HCT116 (cell line): ENCODE data around the gene PYY. TPM values are rescaled to one million over a fixed set of nuclear protein-coding genes. Genes with fewer than 3 reads are reported as not detected.

ENCODE experiments used
- ATAC-seq: fragments of 200-7000 bp; cut with Tn5 transposase; 2 replicates; pipeline ENCODE4 v1.9.1; 2020; ENCODE audit warnings: mild to moderate bottlenecking, moderate library complexity
- BruUV-seq: library from RNA; stranded (reverse); fragments of 400-500 nt; replicated peaks from 2 replicates; lab custom pipeline; 2021; lab: Mats Ljungman, UMichigan
- CTCF ChIA-PET: fragments of 300-600 bp; sonication (Branson Sonifier 250); formaldehyde crosslinking; loops from one replicate; lab custom pipeline; 2021; ENCODE audit warnings: antibody characterized with exemption; lab: Charles Lee
- POLR2A ChIA-PET: fragments of 300-600, 350-600 bp; sonication (Branson Sonifier 250); formaldehyde crosslinking; loops from one replicate; lab custom pipeline; 2021; ENCODE audit warnings: antibody characterized with exemption; lab: Charles Lee
- RAD21 ChIA-PET, 2 experiments: fragments of 300-600 bp; sonication (Branson Sonifier 250); formaldehyde crosslinking; loops; one replicate each; lab custom pipeline; 2023; ENCODE audit warnings: low total read pairs in 2 of 2; ENCODE audit not compliant: uncharacterized antibody in 2 of 2, unreplicated experiment in 2 of 2, low non-redundant PET in 1 of 2; lab: Charles Lee
- DNase-seq: peaks from one replicate; pipeline ENCODE4 v3.0.0-alpha.2; 2010; ENCODE audit warnings: low read depth, low spot score
- H2AFZ ChIP-seq: fragments of 200-600 bp; shearing (Covaris generic), sonication (generic); 2 replicates; pipeline ENCODE4 v1.6.1; 2017; ENCODE audit warnings: low read depth, mixed run types, mixed read lengths, antibody characterized with exemption, low read length; ENCODE audit not compliant: poor library complexity, severe bottlenecking
- H3K27ac ChIP-seq: 2 replicates; pipeline ENCODE4 v1.5.1; 2012; ENCODE audit warnings: low read depth, low read length
- H3K27me3 ChIP-seq: fragments of 200-600 bp; sonication (generic); 2 replicates; pipeline ENCODE4 v1.6.1; 2016; ENCODE audit warnings: mixed run types, low read length, mixed read lengths; ENCODE audit not compliant: insufficient read depth
- H3K36me3 ChIP-seq, 2 experiments: fragments of 200-500 bp in 1 of 2; fragments of 200-600 bp in 1 of 2; sonication (Bioruptor generic) in 1 of 2; sonication (generic) in 1 of 2; 2 replicates each; pipeline versions ENCODE4 v1.5.1 to v1.6.1; 2014 to 2016; ENCODE audit warnings: low read length in 2 of 2, inconsistent platforms in 1 of 2, mixed read lengths in 1 of 2, mixed run types in 1 of 2; ENCODE audit not compliant: insufficient read depth in 2 of 2, control insufficient read depth in 1 of 2
- H3K4me1 ChIP-seq, 2 experiments: fragments of 200-600 bp in 1 of 2; sonication (generic) in 1 of 2; 2 replicates each; pipeline versions ENCODE4 v1.5.1 to v1.6.1; 2012 to 2017; ENCODE audit warnings: low read length in 2 of 2, inconsistent platforms in 1 of 2, mild to moderate bottlenecking in 1 of 2, mixed read lengths in 1 of 2, mixed run types in 1 of 2, moderate library complexity in 1 of 2; ENCODE audit not compliant: insufficient read depth in 2 of 2, control insufficient read depth in 1 of 2
- H3K4me2 ChIP-seq: fragments of 200-600 bp; sonication (generic); 2 replicates; pipeline ENCODE4 v1.6.1; 2017; ENCODE audit warnings: mixed run types, low read length, mixed read lengths
- H3K4me3 ChIP-seq, 2 experiments: fragments of 200-600 bp in 1 of 2; sonication (generic) in 1 of 2; replicated peaks in 1 of 2; 2 replicates each; pipeline ENCODE4 v1.5.1; 2011 to 2016; ENCODE audit warnings: low read length in 2 of 2, control low read depth in 1 of 2, low read depth in 1 of 2, mild to moderate bottlenecking in 1 of 2, mixed read lengths in 1 of 2, mixed run types in 1 of 2
- H3K79me2 ChIP-seq: fragments of 200-600 bp; sonication (generic); 2 replicates; pipeline ENCODE4 v1.6.1; 2017; ENCODE audit warnings: mild to moderate bottlenecking, mixed run types, low read length, moderate library complexity, mixed read lengths; ENCODE audit not compliant: insufficient read depth
- H3K9ac ChIP-seq: fragments of 200-600 bp; sonication (generic); 2 replicates; pipeline ENCODE4 v1.6.1; 2016; ENCODE audit warnings: low read length, mixed read lengths
- H3K9me2 ChIP-seq: fragments of 200-600 bp; sonication (generic), shearing (Covaris generic); 2 replicates; pipeline ENCODE4 v1.6.1; 2017; ENCODE audit warnings: mixed run types, mild to moderate bottlenecking, moderate library complexity; ENCODE audit not compliant: insufficient read depth
- H3K9me3 ChIP-seq, 2 experiments: fragments of 200-500 bp in 1 of 2; fragments of 200-600 bp in 1 of 2; sonication (Bioruptor generic) in 1 of 2; sonication (generic) in 1 of 2; 2 replicates each; pipeline ENCODE4 v1.6.1; 2014 to 2017; ENCODE audit warnings: low read length in 2 of 2, mixed read lengths in 2 of 2, inconsistent platforms in 1 of 2, low read depth in 1 of 2, mild to moderate bottlenecking in 1 of 2, mixed run types in 1 of 2, moderate library complexity in 1 of 2; ENCODE audit not compliant: control insufficient read depth in 1 of 2, insufficient read depth in 1 of 2
- H4K20me1 ChIP-seq: fragments of 200-600 bp; sonication (generic), shearing (Covaris generic); 2 replicates; pipeline ENCODE4 v1.6.1; 2017; ENCODE audit warnings: mixed run types, mild to moderate bottlenecking, moderate library complexity; ENCODE audit not compliant: insufficient read depth
- CTCF ChIP-seq, 3 experiments: fragments of 200-600 bp in 1 of 3; sonication (generic) in 1 of 3; IDR thresholded peaks in 2 of 3; conservative IDR thresholded peaks in 1 of 3; 2 replicates each; pipeline ENCODE4 v1.5.1; 2012 to 2017; ENCODE audit warnings: low read depth in 2 of 3, low read length in 2 of 3, antibody characterized with exemption in 1 of 3, borderline replicate concordance in 1 of 3, control low read depth in 1 of 3, mild to moderate bottlenecking in 1 of 3, mixed read lengths in 1 of 3, mixed run types in 1 of 3, moderate library complexity in 1 of 3; ENCODE audit not compliant: insufficient read depth in 1 of 3
- ELF1 ChIP-seq: IDR thresholded peaks from 2 replicates; pipeline ENCODE4 v1.6.1; 2012; ENCODE audit warnings: low read depth, borderline replicate concordance
- EZH2 ChIP-seq: fragments of 200-600 bp; sonication (generic); IDR thresholded peaks from 2 replicates; pipeline ENCODE4 v1.6.1; 2017; ENCODE audit warnings: antibody characterized with exemption, mixed run types
- FOSL1 ChIP-seq: IDR thresholded peaks from 2 replicates; pipeline ENCODE4 v1.6.1; 2012; ENCODE audit warnings: low read depth
- JUND ChIP-seq: IDR thresholded peaks from 2 replicates; pipeline ENCODE4 v1.6.1; 2012
- MAX ChIP-seq: IDR thresholded peaks from 2 replicates; pipeline ENCODE4 v1.6.1; 2012
- RAD21 ChIP-seq: IDR thresholded peaks from 2 replicates; pipeline ENCODE4 v1.6.1; 2012; ENCODE audit warnings: low read depth, mild to moderate bottlenecking
- SRF ChIP-seq: IDR thresholded peaks from 2 replicates; pipeline ENCODE4 v1.6.1; 2012; ENCODE audit warnings: low read depth
- TCF7L2 ChIP-seq: IDR thresholded peaks from 2 replicates; pipeline ENCODE4 v1.7.0; 2011; ENCODE audit warnings: borderline replicate concordance, inconsistent platforms; ENCODE audit not compliant: insufficient read depth, insufficient read length; ENCODE audit errors: extremely low read depth
- ZNF274 ChIP-seq: fragments of 200-500 bp; sonication (Bioruptor generic); IDR thresholded peaks from 2 replicates; pipeline ENCODE4 v1.6.1; 2014; ENCODE audit warnings: mild to moderate bottlenecking, low read depth, low read length, inconsistent platforms
- intact Hi-C: fragments of 100-400 bp; cut with micrococcal nuclease; formaldehyde crosslinking; loops from 2 replicates; pipeline ENCODE4 v1.10.0; 2022
- total RNA-seq: library from RNA; stranded (reverse); gene quantifications from one replicate; pipeline ENCODE4 v1.2.1, GENCODE V29; 2021; ENCODE audit not compliant: unreplicated experiment

PYY gene
- total RNA-seq, 1 experiment from 2014 or later: 0.52 TPM

- Histone ChIP-seq H3K36me3 (no peaks in the 10 kb centered on the region), H3K4me1 (peaks cover 0 to 3% of the 10 kb centered on the region in 2 experiments; a peak in 1 of 4 replicates), H2AFZ (no peak overlapping the region), H3K4me3 (no peak overlapping the region), H3K27me3 (no peaks in the 10 kb centered on the region), H3K4me2 (no peak overlapping the region), H3K27ac (no peak overlapping the region), H3K9ac (no peak overlapping the region), H3K9me2 (no peaks in the 10 kb centered on the region), H3K9me3 (no peaks in the 10 kb centered on the region), H3K79me2 (no peaks in the 10 kb centered on the region), H4K20me1 (no peaks in the 10 kb centered on the region)
- ATAC-seq (no peak), DNase-seq (no peak)
- ChIA-PET CTCF (interaction anchor here (1.8 kb wide), 1 partner anchor 27 kb away, joined by 5 read pairs; no protein-coding TSS in a partner anchor), POLR2A (interaction anchor here (1.0 kb wide), 1 partner anchor 13 kb away, joined by 3 read pairs; no protein-coding TSS in a partner anchor), RAD21 (no interaction called here)
- TF ChIP-seq CTCF (IDR thresholded peaks at IDR 0.05 in 2 of 3, conservative IDR thresholded peaks at IDR 0.05 in 1 of 3; ENCODE audit: borderline replicate concordance in 1 of 3, insufficient read depth in 1 of 3, low read depth in 2 of 3, low read length in 2 of 3) (0 out of 6 replicates have a peak, but pooled peaks of 1 of the 3 experiments have one; percentile 6), TCF7L2 (no peak)
- no TSS peak for BruUV-seq
- intact Hi-C loops: no loop called here
These were observed 37.4 kb downstream of the PYY start for GRCh38 chr17:43916385-43916784.

GRCh38 chr17:43915559-43915958 lies 38.2 kb downstream of the PYY start:
- BruUV-seq: no TSS peak
- H3K79me2 ChIP-seq: no peaks in the 10 kb centered on the region
- H3K4me2 ChIP-seq: no peak overlapping the region
- H2AFZ ChIP-seq: no peak overlapping the region
- H3K9ac ChIP-seq: no peak overlapping the region
- H3K9me3 ChIP-seq: no peaks in the 10 kb centered on the region
- no peak for ATAC-seq
- H3K27ac ChIP-seq: no peak overlapping the region
- no peaks in the 10 kb centered on the region for H4K20me1 ChIP-seq
- intact Hi-C loops: no loop called here
- H3K27me3 ChIP-seq: no peaks in the 10 kb centered on the region
- H3K4me3 ChIP-seq: no peak overlapping the region
- RAD21 ChIA-PET: no interaction called here
- H3K9me2 ChIP-seq: no peaks in the 10 kb centered on the region
- TF ChIP-seq ZNF274 (no peak), RAD21 (no peak), SRF (no peak), FOSL1 (no peak), EZH2 (no peak), JUND (no peak), MAX (no peak), ELF1 (no peak)
- DNase-seq: no peak
- peaks cover 0 to 3% of the 10 kb centered on the region in 2 experiments; a peak in 1 of 4 replicates for H3K4me1 ChIP-seq
- CTCF ChIA-PET: interaction anchor here (1.8 kb wide), 1 partner anchor 28 kb away, joined by 5 read pairs; no protein-coding TSS in a partner anchor
- POLR2A ChIA-PET: no interaction called here
- no peaks in the 10 kb centered on the region for H3K36me3 ChIP-seq
